OCI-M2 (cell line): Measurements from ENCODE around the gene OSTM1.

Experiments used
- DNase-seq: peaks from one replicate; lab custom pipeline; 2025; ENCODE audit not compliant: unreplicated experiment; lab: John Stamatoyannopoulos, UW

The OSTM1 gene

GRCh38 chr6:108074359-108075144, at the start of gene OSTM1:
Gene OSTM1 (minus strand): TSS chr6:108074741. CDS start chr6:108074651, 90 bp downstream.
- DNase-seq, result no peak

GRCh38 chr6:108123946-108124345, 49.4 kb upstream of the OSTM1 start:
- DNase-seq, result no peak

- no peak for DNase-seq
Observed at GRCh38 chr6:108123481-108123929, 49.0 kb upstream of the OSTM1 start.

- DNase-seq, result no peak
Observed at GRCh38 chr6:108121612-108122011, 47.1 kb upstream of the OSTM1 start.

GRCh38 chr6:108120311-108120710, 45.8 kb upstream of the OSTM1 start:
- no peak for DNase-seq

- no peak for DNase-seq
Observed at GRCh38 chr6:108119769-108120141, 45.2 kb upstream of the OSTM1 start.

- DNase-seq, result no peak
Observed at GRCh38 chr6:108118810-108119768, 44.5 kb upstream of the OSTM1 start.

GRCh38 chr6:108118359-108118724, 43.8 kb upstream of the OSTM1 start:
- no peak for DNase-seq

- no peak for DNase-seq
Observed at GRCh38 chr6:108117427-108118358, 43.2 kb upstream of the OSTM1 start.

- DNase-seq, result no peak
Observed at GRCh38 chr6:108116546-108117426, 42.2 kb upstream of the OSTM1 start.

- DNase-seq, result peak; percentile 29
Observed at GRCh38 chr6:108115598-108116058, 41.1 kb upstream of the OSTM1 start.

- no peak for DNase-seq
Observed at GRCh38 chr6:108114841-108115597, 40.5 kb upstream of the OSTM1 start.

- DNase-seq, result no peak
Observed at GRCh38 chr6:108113557-108114519, 39.3 kb upstream of the OSTM1 start.

- no peak for DNase-seq
Observed at GRCh38 chr6:108108374-108108773, 33.8 kb upstream of the OSTM1 start.

GRCh38 chr6:108107102-108107501, 32.6 kb upstream of the OSTM1 start:
- no peak for DNase-seq

GRCh38 chr6:108106694-108107093, 32.2 kb upstream of the OSTM1 start:
- DNase-seq, result no peak

- no peak for DNase-seq
Observed at GRCh38 chr6:108106261-108106660, 31.7 kb upstream of the OSTM1 start.

GRCh38 chr6:108105571-108105970, 31.0 kb upstream of the OSTM1 start:
- no peak for DNase-seq
